ENCODE data around the gene RAB1A.
A peak's percentile ranks its signal among the peaks of the same experiment; 100 is the strongest.

The RAB1A gene

DNA sequence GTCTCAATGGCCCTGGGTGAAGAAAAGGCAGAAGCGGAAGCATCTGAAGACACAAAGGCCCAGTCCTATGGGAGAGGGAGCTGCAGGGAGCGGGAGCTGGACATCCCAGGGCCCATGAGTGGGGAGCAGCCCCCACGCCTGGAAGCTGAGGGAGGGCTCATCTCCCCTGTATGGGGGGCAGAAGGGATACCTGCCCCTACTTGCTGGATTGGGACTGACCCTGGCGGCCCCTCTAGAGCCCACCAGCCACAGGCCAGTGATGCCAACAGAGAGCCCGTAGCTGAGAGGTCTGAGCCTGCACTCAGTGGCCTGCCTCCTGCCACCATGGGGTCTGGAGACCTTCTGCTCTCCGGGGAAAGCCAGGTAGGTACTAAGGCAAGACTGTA is 60.5 kb downstream of the RAB1A start:
- Histone ChIP-seq H3K36me3 (ENCODE audit: insufficient read depth, low read length) (peaks cover 24% of the 10 kb centered on the region), H3K4me1 (ENCODE audit: insufficient read depth, low read length) (no peaks in the 10 kb centered on the region; the same call in 1 of the 2 replicates), H3K9me3 (ENCODE audit: control insufficient read depth, insufficient read depth, low read length) (no peaks in the 10 kb centered on the region), H3K9ac (ENCODE audit: low read depth, low read length) (no peak overlapping the region)

DNA sequence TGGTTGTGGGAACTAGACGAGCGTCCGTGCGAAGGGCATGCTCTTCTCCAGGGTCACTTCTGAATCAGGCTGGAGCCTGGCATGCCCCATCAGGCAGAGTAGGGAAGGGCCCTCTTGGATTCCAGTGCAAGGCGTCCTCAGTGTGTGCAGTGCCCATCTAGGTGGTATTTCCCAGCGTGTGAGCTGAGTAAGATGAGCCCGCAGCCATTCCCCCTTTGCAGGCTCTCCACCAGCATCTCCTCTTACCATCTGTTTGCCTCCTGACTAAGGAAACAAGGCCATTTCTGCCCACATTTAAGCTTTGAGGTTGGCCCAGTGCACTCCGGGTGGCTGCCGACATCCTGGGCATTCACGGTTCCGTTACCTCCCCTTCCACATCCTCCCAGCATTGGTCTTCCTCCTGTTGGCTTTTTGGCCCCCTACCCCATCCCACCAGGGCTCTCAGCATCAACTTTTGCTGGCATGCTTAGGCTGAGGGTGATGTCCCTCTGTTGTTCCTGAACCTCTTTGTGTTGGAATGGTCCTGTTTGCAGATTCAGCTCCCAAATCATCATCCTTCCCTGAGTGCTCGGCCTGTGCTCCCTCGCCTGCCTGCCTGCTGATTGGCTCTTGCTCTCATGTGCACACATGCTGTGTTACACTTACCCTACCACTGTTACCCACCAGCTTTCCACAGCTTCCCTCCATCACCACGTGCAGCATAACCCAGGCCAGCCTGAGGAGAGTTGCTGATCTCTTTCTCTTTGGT is 61.9 kb downstream of the RAB1A start:
- no peaks in the 10 kb centered on the region for H3K9me3 ChIP-seq (ENCODE audit: control insufficient read depth, insufficient read depth, low read length)
- peaks cover 9% of the 10 kb centered on the region for H3K36me3 ChIP-seq (ENCODE audit: insufficient read depth, low read length)
- H3K9ac ChIP-seq (ENCODE audit: low read depth, low read length) = no peak overlapping the region
- H3K4me1 ChIP-seq (ENCODE audit: insufficient read depth, low read length) = no peaks in the 10 kb centered on the region; the same call in 1 of the 2 replicates

DNA sequence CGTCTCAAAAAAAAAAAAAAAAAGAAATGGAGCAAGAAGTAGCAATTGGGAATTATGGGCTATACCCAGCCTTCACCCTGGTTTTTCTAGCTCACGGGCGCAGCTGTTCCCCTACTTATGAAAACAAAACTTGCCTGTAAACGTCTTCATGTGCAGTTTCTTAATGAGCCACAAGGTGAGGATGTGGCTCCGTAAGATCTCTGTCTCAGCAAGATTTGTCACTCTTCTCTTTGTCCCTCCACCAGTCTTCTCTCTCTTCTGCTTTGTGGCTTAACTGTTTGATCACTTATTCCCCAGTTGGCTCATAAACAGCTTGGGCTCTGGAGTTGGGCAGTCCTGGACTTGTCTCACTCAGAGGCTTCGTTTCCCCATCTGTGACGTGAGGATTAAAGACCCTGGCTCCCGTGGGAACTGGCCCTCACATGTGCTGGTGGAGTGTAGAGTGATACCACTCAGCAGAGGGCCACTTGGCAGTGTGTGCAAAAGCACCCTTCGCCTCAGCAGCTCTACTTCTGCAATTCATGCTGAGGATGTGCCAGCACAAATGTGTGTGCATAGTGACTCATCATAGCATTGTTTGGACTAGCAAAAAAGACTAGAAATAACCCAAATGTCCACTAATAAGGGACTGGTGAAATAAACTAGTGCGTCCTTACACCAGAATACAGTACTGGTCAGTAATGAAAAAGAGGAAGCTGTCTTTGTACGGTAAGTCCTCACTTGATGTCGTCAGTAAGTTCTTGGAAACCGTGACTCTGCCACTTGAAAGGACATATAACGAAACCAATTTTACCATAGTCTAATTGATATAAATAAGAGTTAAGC is 65.0 kb downstream of the RAB1A start:
- Histone ChIP-seq H3K9ac (ENCODE audit: low read depth, low read length) (no peak overlapping the region), H3K36me3 (ENCODE audit: insufficient read depth, low read length) (no peaks in the 10 kb centered on the region; the same call in 1 of the 2 replicates), H3K4me1 (ENCODE audit: insufficient read depth, low read length) (no peaks in the 10 kb centered on the region; the same call in 1 of the 2 replicates), H3K9me3 (ENCODE audit: control insufficient read depth, insufficient read depth, low read length) (no peaks in the 10 kb centered on the region)

DNA sequence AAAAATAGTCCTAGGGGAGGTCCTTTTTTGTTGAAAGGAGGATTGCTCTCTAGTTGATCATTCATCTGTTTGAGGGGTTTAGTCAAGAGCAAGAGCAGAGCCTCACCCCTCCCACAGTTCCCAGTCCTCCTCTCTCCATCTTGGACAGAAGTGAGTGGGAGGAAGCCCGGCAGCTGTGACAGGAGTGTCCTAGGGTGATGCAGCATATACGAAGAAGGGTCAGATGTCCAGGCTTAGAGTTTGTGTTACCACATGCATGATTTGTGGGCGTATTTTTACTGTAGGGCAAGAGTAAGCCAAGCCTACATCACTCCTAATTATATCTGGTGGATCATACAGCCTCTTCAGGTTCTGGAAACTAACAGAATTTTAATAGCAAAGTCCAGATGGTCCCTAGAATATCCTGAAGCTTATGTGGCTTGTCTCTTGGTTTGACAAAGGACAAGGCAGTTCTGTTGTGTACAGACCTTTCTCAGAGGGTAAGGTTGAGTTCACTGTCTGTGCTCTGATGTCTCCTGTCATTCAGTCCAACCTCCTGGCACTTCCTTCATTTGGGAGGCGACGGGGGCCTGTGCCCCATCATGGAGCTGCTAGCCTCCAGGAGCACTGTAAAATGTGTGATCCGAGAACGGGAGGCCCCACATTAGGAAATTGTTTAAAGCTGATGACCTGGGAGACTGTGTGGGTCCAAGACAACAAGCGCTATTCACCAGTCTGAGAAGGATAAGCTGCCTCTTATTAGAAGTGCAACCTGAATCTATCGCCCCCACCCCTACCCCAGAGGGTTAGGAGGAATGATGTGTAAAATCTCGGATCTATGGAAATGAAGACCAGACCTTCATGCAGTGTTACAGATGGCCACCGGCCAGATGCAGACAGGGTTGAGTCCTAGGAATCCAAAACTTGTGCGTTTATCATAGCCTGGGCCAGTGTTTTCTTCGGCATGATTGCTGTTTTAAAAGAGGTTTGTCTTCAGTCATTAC is 66.8 kb downstream of the RAB1A start:
- no peaks in the 10 kb centered on the region; the same call in 1 of the 2 replicates for H3K36me3 ChIP-seq (ENCODE audit: insufficient read depth, low read length)
- H3K4me1 ChIP-seq (ENCODE audit: insufficient read depth, low read length) = peaks cover 3% of the 10 kb centered on the region
- no peak overlapping the region for H3K9ac ChIP-seq (ENCODE audit: low read depth, low read length)
- H3K9me3 ChIP-seq (ENCODE audit: control insufficient read depth, insufficient read depth, low read length) = no peaks in the 10 kb centered on the region

DNA sequence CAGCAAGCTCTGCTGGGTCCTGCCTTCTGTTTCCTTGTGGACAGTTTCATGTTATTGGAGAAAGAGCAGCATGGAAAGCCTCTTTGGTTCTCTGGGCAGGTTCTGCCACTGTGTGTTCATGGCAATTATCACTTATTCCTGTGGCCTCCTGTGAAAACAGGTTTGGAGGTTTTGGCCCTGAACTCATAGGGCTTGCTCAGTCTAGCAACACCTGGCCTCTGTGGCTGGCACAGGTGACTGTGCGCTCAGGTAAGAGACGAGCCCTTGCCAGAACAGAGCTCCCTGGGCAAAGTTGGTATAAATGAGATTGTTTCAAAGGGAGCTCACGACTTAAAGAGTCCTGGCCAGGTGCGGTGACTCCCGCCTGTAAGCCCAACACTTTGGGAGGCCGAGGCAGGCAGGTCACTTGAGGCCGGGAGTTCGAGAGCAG is 68.0 kb downstream of the RAB1A start:
- Histone ChIP-seq H3K4me1 (ENCODE audit: insufficient read depth, low read length) (peaks cover 3% of the 10 kb centered on the region), H3K9me3 (ENCODE audit: control insufficient read depth, insufficient read depth, low read length) (no peaks in the 10 kb centered on the region), H3K9ac (ENCODE audit: low read depth, low read length) (no peak overlapping the region), H3K36me3 (ENCODE audit: insufficient read depth, low read length) (no peaks in the 10 kb centered on the region)

DNA sequence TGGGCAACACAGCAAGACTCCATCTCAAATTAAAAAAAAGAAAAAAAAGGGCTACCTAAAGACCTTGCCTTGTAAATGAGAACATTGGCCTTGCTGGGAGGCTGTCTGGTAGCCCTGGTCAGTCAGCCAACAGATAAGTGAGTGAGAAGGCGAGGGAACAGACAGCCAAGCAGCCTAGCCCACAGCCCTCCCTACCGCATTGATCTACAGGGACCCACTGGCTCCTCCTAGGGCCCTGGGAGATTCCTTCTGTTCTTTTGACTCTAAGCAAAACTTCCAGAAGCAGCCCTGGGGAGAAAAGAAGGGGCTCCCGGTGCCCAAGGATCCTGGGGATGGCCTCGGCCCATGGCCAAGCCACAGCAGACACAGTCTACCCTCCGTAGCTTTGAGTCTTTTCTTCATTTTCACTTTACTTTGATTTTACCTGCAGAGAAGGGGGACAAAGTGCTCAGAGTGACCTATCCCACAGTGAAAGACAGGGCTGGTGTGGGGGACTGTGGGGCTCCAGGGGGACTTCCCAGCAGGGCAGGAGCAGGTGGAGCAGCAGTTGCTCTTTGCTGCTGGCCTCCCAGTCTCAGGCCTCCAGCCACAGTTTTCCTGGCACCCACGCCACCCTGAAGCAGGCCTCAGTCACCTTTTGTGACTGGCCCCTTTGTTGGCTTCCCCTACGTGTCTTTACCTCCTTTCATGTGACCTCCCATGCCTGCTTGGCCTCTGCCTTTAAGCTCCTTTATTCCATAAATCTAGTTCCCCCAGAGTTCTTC is 68.6 kb downstream of the RAB1A start:
- Histone ChIP-seq H3K36me3 (ENCODE audit: insufficient read depth, low read length) (no peaks in the 10 kb centered on the region), H3K4me1 (ENCODE audit: insufficient read depth, low read length) (peaks cover 3% of the 10 kb centered on the region), H3K9ac (ENCODE audit: low read depth, low read length) (no peak overlapping the region), H3K9me3 (ENCODE audit: control insufficient read depth, insufficient read depth, low read length) (no peaks in the 10 kb centered on the region)

DNA sequence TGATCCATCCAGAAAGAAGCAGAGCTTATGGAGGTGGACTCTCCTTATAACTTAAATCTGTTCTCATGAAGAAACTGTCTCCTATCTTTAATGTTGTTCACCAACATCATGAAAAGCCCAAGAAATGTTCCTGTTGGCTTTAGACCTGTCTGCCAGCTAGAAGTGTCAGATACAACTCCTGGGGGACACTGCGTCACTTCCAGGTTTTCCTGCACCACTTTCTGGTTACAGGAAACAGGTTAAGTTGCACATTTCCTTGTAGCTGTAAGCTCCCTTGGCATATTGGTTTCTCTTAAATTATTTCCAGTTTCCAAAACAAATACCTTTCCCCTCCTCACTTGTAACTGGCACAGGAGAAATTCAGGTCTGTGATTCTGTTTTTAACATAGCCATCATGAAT is 70.8 kb downstream of the RAB1A start:
- Histone ChIP-seq H3K9me3 (ENCODE audit: control insufficient read depth, insufficient read depth, low read length) (no peaks in the 10 kb centered on the region), H3K4me1 (ENCODE audit: insufficient read depth, low read length) (peaks cover 3% of the 10 kb centered on the region; the same call in 1 of the 2 replicates), H3K36me3 (ENCODE audit: insufficient read depth, low read length) (no peaks in the 10 kb centered on the region), H3K9ac (ENCODE audit: low read depth, low read length) (no peak overlapping the region)

DNA sequence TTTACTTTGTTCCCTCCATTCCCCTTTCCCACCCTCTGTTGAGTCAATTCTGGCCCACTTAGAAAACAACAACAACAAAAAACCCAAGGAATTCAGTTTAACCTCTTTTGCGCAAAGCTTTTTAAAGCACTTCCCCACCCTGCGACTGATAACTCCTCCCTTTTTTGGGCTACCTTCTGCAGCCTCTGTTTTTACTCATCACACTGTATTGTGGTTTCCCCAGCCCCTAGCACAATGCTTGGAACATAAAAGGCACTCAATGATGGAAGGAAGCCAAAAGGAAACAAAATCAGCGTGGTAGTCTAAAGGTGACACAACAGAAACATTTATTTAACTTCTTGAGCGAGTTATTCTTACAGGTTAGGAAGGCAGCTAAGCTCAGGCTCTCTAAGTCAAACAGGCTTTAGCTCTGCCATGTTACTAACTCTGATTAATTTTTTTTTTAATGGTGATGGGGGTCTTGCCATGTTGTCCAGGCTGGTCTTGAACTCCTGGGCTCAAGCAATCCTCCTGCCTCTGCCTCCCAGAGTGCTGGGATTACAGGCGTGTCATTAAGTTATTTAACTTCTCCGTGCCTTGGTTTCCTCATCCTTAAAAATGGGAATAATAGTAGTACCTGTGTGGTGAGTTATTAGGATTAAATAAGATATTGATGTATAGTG is 72.4 kb downstream of the RAB1A start:
- Histone ChIP-seq H3K9me3 (ENCODE audit: control insufficient read depth, insufficient read depth, low read length) (no peaks in the 10 kb centered on the region), H3K4me1 (ENCODE audit: insufficient read depth, low read length) (peaks cover 3% of the 10 kb centered on the region; the same call in 1 of the 2 replicates), H3K9ac (ENCODE audit: low read depth, low read length) (peak overlapping the region; percentile 68; the same call in 1 of the 2 replicates), H3K36me3 (ENCODE audit: insufficient read depth, low read length) (no peaks in the 10 kb centered on the region)

DNA sequence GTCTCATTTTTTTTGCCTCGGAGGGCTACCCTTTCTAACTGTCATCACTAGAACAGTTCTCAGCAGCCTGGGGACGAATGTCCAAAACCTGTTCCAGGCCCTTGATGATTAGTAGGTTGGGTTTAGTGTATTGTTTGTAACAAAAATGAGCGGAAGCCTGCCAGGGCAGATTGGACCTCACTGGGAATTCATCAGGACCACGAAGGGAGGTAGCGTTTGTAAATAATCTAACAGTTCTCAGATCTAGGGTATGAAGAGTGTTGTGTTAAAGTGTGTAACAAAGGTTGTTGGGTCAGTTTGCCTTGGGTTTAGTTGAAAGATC is 72.9 kb downstream of the RAB1A start:
- Histone ChIP-seq H3K9ac (ENCODE audit: low read depth, low read length) (peak overlapping the region; percentile 68), H3K4me1 (ENCODE audit: insufficient read depth, low read length) (peaks cover 3% of the 10 kb centered on the region; the same call in 1 of the 2 replicates), H3K9me3 (ENCODE audit: control insufficient read depth, insufficient read depth, low read length) (no peaks in the 10 kb centered on the region), H3K36me3 (ENCODE audit: insufficient read depth, low read length) (no peaks in the 10 kb centered on the region)

DNA sequence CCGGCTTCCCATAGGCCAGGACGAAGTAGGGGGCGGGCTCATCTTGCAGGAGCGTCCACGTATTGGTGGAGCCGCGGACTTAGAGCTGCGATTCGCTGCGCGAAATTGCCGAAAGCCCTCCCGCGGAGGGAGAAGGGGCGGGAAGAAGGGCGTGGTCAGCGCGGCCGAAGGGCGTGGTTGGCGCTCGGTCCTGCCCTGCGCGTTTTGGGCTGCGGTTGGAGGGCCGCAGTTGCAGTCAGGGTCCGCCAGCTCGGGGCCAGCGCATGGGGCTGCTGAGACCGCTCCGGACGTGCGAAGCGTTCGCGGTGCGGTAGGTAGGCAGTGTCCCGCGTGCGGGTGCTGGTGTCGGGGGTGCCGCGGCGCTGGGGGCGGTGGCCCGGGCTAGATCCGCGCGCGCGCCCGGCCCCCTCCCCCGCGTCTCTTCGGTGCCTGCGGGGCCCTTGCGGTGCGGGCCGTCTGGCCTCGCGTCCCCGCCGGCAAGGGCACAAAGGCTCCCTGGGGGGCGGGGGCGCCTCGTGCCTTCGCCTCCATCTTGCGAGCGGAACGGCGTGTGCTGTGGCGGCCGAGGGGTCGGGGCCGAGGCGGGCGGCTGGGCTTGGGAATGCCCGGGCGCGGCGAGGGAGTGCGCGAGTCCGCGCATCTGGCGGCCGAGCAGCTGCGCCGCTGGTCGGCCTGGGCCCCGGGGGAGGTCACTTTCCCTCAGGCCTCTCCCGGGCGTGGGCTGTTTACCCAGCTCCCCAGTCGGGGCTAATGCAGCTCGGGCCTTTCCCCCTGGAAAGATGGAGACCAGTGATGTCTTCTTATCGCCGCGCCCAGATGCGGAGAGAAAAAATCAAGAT is 73.5 kb downstream of the RAB1A start, which contains the start of gene CEP68:
Gene CEP68, plus strand, starts transcription at position 202 of the 839 bp plus-strand sequence. CDS start 13,029 bp downstream, outside the sequence.
- Histone ChIP-seq H3K4me1 (ENCODE audit: insufficient read depth, low read length) (peaks cover 3% of the 10 kb centered on the region; the same call in 1 of the 2 replicates), H3K9me3 (ENCODE audit: control insufficient read depth, insufficient read depth, low read length) (no peaks in the 10 kb centered on the region), H3K9ac (ENCODE audit: low read depth, low read length) (peak within 1 kb of the TSS; percentile 68), H3K36me3 (ENCODE audit: insufficient read depth, low read length) (no peaks in the 10 kb centered on the region)

DNA sequence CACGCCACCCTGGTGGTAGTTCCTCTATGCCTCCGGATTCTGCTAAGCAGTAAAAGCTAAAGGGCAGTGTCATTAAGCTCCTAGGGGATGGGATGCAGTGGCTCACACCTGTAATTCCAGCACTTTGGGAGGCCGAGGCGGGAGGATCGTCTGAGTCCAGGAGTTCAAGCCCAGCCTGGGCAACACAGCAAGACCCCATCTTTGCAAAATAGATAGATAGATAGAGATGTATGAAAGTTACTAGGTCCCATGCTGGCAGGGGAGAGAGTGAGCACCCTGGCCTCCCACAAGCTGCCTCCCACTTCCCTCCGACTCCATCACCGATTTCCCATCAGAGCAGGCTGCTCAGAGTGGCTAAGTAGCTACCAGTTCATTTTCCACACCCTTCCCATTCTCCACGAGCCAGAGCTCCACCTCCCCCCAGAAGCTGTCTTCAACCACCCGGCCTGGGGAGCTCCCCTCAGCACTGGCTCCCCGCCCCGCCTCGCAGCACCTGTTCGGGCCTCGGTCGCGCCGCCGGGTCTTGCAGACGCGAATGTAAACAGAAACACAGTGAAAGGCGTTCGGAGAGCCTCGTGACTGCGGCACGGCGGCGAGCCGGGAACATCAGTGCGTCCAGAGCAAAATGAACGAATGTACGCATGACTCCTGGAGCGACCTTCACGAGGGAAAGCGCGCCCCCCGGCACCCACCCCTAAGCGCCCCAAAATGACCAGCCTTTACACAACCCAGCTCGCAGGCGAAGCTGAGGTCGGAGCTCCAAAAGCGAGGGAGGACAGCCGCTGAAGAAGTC is 74.3 kb downstream of the RAB1A start:
- H3K4me1 ChIP-seq (ENCODE audit: insufficient read depth, low read length) = peaks cover 3% of the 10 kb centered on the region; the same call in 1 of the 2 replicates
- H3K9ac ChIP-seq (ENCODE audit: low read depth, low read length) = peak overlapping the region; percentile 68
- no peaks in the 10 kb centered on the region for H3K9me3 ChIP-seq (ENCODE audit: control insufficient read depth, insufficient read depth, low read length)
- no peaks in the 10 kb centered on the region for H3K36me3 ChIP-seq (ENCODE audit: insufficient read depth, low read length)

All from ES-I3 (cell line).